ENCODE data around the gene TTC39A.
A peak's percentile ranks its signal among the peaks of the same experiment; 100 is the strongest.
"Not testable (repeated sequence)": the region's sequence is repeated elsewhere in the genome, so short reads cannot be mapped to it uniquely, and the experiment has no call there.

Gene TTC39A

DNA sequence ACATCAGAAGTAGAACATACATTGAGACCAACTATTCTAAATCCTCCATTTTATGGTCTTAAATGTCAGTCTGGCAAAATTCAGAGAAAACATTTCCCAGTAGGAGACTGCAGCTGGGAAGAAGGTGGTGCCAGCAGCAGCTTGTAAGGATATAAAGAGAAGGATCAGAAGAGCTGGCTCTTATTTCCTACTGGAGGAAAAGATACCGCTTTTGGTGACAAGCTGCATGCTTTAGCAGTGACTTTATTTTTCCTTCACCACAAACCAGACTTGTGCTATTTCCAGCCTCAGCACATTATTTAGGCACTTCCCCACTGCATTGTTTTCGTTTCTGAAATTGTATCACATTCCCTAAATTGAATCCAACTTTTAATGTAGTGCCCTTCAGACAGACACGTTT, 65.9 kb downstream of the TTC39A start:
- peak; percentile 48 for DNase-seq (ENCODE audit: low read depth)
- no peak overlapping the region for H3K4me3 ChIP-seq (ENCODE audit: low read length)
- TF ChIP-seq, protein P1, sequence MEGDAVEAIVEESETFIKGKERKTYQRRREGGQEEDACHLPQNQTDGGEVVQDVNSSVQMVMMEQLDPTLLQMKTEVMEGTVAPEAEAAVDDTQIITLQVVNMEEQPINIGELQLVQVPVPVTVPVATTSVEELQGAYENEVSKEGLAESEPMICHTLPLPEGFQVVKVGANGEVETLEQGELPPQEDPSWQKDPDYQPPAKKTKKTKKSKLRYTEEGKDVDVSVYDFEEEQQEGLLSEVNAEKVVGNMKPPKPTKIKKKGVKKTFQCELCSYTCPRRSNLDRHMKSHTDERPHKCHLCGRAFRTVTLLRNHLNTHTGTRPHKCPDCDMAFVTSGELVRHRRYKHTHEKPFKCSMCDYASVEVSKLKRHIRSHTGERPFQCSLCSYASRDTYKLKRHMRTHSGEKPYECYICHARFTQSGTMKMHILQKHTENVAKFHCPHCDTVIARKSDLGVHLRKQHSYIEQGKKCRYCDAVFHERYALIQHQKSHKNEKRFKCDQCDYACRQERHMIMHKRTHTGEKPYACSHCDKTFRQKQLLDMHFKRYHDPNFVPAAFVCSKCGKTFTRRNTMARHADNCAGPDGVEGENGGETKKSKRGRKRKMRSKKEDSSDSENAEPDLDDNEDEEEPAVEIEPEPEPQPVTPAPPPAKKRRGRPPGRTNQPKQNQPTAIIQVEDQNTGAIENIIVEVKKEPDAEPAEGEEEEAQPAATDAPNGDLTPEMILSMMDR (conservative IDR thresholded peaks at IDR 0.05; ENCODE audit: low read depth, low read length), result no peak

DNA sequence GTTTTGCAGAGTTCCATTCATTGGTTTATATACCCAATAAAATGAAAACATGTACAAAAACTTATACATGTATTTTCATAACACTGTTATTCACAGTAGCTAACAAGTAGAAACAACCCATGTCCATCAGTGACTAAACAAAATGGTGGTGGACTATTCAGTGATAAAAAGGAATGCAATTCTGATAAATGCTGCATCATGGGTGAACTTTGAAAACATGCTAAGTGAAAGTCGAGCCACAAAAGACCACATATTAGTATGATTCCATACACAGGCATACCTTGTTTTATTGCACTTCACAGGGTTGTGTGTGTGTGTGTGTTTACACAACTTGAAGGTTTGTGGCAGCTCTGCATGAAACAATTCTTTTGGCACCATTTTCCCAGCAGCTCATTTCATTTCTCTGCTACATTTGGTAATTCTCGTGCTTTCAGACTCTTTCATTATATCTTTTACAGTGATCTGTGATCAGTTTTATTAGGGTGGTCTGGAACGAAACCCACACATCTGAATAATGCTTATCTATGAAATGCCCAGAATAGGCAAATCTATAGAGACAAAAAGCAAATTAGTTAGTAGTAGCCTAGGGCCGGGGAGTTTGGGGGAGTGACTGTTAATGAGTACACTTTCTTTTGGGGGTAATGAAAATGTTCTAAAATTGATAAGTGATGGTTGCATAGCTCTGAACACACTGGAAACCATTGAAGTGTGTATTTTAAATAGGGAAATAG, 67.0 kb downstream of the TTC39A start:
- no peak overlapping the region for H3K4me3 ChIP-seq (ENCODE audit: low read length)
- TF ChIP-seq, protein P1 (conservative IDR thresholded peaks at IDR 0.05; ENCODE audit: low read depth, low read length), result no peak
- no peak for DNase-seq (ENCODE audit: low read depth)

DNA sequence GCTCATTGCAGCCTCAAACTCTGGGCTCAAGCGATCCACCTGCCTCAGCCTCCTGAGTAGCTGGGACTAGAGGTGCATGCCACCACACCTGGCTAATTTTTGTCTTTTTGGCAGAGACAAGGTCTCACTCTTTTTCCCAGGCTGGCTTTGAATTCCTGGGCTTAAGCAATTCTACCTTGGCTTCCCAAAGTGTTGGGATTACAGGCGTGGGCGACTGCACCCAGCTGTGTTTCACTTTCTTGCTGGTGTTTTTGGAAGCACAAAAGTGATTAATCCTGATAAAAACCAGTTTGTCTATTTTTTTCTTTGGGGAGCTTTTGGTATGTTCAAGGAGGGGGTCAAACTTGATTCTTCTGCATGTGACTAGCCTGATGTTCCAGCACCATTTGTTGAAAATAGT, 75.0 kb downstream of the TTC39A start:
- H3K4me3 ChIP-seq (ENCODE audit: low read length), result no peak overlapping the region
- TF ChIP-seq, protein P1 (conservative IDR thresholded peaks at IDR 0.05; ENCODE audit: low read depth, low read length), result no peak
- no peak for DNase-seq (ENCODE audit: low read depth)

DNA sequence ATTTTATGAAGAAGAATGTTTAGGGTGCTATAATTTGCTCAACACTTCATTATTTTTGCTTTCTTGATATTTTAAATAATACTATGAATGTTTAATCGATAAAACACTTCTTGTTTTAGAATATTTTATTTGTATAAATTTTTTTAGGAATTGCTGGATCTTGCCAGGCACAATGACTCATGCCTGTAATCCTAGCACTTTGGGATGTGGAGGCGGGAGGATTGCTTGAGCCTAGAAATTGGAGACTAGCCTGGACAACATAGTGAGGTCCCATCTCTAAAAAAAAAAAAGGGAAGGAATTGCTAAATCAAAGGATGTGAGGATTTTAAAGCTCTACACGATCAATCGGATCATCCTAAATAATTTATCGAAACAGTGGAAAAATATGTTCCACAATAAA, 76.7 kb downstream of the TTC39A start:
- DNase-seq (ENCODE audit: low read depth), result no peak
- TF ChIP-seq, protein P1 (conservative IDR thresholded peaks at IDR 0.05; ENCODE audit: low read depth, low read length), result no peak
- H3K4me3 ChIP-seq (ENCODE audit: low read length), result no peak overlapping the region

DNA sequence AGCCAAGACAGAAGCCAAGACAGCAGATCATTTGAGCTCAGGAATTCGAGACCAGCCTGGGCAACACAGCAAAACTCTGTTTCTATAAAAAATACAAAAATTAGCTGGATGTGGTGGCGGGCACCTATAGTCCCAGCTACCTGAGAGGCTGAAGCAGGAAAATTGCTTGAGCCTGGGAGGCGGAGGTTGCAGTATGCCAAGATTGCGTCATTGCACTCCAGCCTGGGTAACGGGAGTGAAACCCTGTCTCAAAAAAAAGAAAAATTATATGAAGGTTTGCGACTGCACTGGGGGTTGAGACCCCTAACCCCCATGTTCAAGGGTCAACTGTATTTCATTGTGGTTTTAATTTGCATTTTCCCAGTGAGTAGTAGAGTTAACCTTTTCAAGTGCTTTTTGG, 78.0 kb downstream of the TTC39A start:
- no peak overlapping the region for H3K4me3 ChIP-seq (ENCODE audit: low read length)
- TF ChIP-seq, protein P1 (conservative IDR thresholded peaks at IDR 0.05; ENCODE audit: low read depth, low read length), result no peak

DNA sequence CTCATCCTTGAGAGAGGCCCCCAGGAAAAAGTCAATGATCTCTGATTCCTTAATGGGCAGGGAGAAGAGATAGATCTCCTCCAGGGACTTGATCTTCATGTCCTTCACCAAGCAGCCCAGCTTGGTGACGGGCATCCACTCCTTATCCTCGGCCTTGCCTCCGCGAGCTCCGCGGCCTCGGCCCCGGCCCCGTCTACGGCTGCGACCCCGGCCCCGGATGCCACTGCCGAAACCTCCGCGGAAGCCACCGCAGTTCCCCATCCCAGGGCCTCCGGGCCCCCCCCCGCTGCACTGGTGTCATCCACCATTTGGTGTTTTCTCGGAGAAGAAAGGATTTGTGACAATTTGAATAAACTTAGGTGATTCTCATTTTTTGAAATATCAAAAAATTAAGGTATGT, 79.2 kb downstream of the TTC39A start:
- H3K4me3 ChIP-seq (ENCODE audit: low read length); DNase-seq (ENCODE audit: low read depth): not testable (repeated sequence)

More for the DNA sequence above, 78.0 kb downstream of the TTC39A start:
- no peak for DNase-seq (ENCODE audit: low read depth)

DNA sequence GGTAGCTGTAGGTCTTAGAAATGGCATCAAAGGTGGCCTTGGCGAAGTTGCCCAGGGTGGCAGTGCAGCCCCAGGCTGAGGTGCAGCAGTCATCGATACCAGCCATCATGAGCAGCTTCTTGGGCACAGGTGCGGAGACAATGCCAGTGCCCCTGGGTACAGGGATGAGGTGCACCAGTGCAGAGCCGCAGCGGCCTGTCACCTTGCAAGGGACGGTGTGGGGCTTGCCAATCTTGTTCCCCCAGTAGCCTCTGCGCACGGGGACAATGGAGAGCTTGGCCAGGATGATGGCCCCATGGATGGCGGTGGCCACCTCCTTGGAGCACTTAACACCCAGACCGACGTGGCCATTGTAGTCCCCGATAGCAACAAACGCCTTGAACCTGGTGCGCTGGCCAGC, 79.6 kb downstream of the TTC39A start:
- DNase-seq (ENCODE audit: low read depth); H3K4me3 ChIP-seq (ENCODE audit: low read length): not testable (repeated sequence)

DNA sequence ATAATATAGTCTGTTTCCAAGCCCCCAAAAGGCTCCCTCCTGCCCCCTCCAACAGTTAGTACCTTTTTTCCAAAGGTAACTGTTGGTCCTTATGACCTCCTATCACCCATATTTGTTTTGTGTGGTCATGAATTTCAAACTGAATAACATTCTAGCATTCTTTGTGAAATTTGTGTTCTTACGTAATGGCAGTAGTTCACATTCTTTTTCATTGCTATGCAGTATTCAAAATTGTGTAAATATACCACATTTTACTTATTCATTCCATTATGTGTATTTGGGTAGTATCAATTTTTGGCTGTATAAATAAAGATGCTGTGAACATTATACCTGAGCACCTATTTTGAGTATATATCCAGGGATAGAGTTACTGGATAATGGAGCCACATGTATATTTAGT, 80.9 kb downstream of the TTC39A start:
- no peak overlapping the region for H3K4me3 ChIP-seq (ENCODE audit: low read length)
- TF ChIP-seq, protein P1 (conservative IDR thresholded peaks at IDR 0.05; ENCODE audit: low read depth, low read length), result no peak
- no peak for DNase-seq (ENCODE audit: low read depth)

Measured in retinal pigment epithelial cell (primary cell).